C4-2B (cell line): Measurements from ENCODE around the gene R3HDM4.
A peak's percentile ranks its signal among the peaks of the same experiment; 100 is the strongest.

ENCODE experiments used
- H3K27ac ChIP-seq: fragments of 450-650 bp; 2 replicates; pipeline ENCODE4 v1.5.1; 2017
- ZFX ChIP-seq: fragments of 450-650 bp; IDR thresholded peaks from 2 replicates; pipeline ENCODE4 v1.6.1; 2017
- TF ChIP-seq, protein P1 (sequence below): fragments of 450-650 bp; conservative IDR thresholded peaks from 2 replicates; pipeline ENCODE4 v1.5.1; 2017; ENCODE audit warnings: mild to moderate bottlenecking

The R3HDM4 gene

DNA sequence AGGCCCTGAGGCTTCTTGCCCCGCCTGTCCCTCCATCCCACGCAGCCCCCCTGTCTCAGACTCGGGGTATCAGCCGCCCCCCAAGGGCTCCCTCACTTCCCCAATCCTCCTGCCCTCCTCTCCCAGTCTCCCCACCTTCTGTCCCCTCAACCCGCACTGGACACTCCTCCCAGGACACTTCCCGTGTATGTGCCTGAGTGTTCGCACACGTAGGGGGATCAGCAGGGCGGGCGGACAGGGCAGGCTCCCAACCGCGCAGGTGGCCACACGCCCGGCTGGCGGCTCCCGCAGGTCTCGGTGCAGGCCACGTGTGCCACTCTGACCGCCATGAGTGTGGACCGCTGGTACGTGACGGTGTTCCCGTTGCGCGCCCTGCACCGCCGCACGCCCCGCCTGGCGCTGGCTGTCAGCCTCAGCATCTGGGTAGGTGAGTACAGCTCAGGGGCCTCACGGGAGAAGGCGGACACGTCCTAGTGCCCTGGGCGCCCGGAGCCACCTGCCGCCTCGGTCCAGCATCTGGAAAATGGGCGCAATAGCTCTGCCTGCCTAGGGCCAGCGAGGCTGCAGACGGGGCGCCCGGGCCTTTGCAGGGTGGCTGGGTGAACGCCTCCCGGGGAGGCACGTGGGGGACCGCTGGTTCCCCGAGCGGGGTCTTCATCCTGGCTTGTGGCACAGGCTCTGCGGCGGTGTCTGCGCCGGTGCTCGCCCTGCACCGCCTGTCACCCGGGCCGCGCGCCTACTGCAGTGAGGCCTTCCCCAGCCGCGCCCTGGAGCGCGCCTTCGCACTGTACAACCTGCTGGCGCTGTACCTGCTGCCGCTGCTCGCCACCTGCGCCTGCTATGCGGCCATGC, 6.4 kb upstream of the R3HDM4 start:
- TF ChIP-seq, protein P1, sequence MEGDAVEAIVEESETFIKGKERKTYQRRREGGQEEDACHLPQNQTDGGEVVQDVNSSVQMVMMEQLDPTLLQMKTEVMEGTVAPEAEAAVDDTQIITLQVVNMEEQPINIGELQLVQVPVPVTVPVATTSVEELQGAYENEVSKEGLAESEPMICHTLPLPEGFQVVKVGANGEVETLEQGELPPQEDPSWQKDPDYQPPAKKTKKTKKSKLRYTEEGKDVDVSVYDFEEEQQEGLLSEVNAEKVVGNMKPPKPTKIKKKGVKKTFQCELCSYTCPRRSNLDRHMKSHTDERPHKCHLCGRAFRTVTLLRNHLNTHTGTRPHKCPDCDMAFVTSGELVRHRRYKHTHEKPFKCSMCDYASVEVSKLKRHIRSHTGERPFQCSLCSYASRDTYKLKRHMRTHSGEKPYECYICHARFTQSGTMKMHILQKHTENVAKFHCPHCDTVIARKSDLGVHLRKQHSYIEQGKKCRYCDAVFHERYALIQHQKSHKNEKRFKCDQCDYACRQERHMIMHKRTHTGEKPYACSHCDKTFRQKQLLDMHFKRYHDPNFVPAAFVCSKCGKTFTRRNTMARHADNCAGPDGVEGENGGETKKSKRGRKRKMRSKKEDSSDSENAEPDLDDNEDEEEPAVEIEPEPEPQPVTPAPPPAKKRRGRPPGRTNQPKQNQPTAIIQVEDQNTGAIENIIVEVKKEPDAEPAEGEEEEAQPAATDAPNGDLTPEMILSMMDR = no peak
- TF ChIP-seq ZFX = no peak
- no peak overlapping the region for H3K27ac ChIP-seq

DNA sequence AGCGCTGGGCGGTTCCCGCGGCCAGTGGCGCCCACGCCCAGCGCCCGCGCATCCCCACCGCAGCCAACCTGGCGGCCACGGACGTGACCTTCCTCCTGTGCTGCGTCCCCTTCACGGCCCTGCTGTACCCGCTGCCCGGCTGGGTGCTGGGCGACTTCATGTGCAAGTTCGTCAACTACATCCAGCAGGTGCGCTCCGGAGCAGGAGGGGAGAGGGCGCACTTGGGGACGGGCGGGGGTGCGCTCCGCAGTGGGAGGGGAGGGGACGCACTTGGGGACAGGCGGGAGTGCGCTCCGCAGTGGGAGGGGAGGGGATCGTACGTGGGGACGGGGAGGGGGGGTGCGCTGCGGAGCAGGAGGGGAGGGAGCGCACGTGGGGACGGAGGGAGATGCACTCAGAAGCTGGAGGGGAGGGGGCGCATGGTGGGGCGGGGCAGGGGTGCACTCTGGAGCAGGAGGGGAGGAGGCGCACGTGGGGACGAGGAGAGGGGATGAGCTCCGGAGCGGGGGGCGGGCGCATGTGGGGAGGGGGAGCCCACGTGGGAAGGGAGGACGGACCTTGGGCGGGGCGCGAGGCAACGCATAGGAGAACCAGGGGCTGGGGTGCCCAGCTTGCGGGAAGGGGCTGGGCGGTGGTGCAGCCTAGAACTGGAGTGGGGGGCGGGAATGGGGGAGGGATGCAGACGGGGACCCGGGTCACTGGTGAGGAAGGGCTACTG, 5.6 kb upstream of the R3HDM4 start:
- H3K27ac ChIP-seq = no peak overlapping the region
- TF ChIP-seq, protein P1 = no peak

DNA sequence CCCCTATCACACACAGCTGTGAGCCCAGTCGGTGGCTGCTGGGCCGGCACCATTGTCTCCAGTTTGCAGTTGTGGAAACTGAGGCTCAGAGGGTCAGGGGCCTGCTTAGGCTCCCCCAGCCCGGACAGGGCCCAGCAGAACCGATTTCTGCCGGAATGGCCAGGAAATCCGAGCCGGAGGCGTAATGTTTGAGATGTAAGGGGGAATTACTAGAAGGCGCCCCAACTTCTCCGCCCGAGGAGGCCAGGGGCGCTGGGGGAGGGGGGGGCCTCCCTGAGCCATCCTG, 5.1 kb upstream of the R3HDM4 start:
- no peak overlapping the region for H3K27ac ChIP-seq
- no peak for TF ChIP-seq ZFX
- TF ChIP-seq, protein P1 = no peak

- H3K27ac ChIP-seq = no peak within 1 kb of the TSS
- no peak for TF ChIP-seq ZFX
- TF ChIP-seq, protein P1 = no peak
These were observed 4.5 kb upstream of the R3HDM4 start, which contains the start of gene KISS1R for GRCh38 chr19:917323-918151. Gene KISS1R (plus strand): TSS chr19:917333. CDS start chr19:917503, 170 bp downstream.

DNA sequence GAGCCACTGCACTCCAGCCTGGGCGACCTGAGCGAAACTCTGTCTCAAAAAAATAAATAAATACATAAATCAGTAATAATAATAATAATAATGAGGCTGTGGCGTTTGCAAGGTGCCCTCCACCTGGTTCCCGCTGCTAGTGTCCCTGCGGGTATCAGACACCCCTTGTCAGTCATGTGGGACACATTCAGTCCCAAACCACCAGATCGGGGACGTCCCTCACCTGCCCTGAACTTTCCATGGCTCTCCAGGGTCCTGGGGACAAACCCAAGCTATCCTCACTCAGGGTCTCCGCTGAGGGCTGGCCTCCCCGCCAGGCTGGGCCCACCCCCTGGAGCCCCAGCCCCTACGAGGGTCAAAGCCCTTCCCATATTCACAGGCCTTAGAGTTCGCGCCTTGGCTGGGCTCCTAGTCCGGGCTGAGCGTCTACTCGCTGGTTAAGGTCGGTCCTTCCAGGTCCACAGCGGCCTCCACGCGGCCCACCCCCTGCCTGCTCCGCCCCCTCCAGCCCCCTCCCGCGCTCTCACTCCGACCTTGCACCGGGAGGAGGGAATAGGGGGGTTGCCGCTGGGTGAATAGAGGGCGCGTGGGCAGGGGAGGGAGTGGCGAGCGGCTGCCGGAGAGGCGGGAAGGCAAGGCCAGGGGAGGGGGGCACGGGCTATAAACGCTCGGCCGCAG, 3.8 kb upstream of the R3HDM4 start:
- H3K27ac ChIP-seq = no peak overlapping the region
- TF ChIP-seq, protein P1 = no peak
- TF ChIP-seq ZFX = no peak

- peak overlapping the region; percentile 78 for H3K27ac ChIP-seq
- TF ChIP-seq ZFX = no peak
- TF ChIP-seq, protein P1 = no peak
These were observed 589 bp downstream of the R3HDM4 start for GRCh38 chr19:912181-913079.
